Activated CD8-positive, alpha-beta T cell treated with anti-CD3 and anti-CD28 coated beads for 36 hours (primary cell): ENCODE measurements around the gene GJA5. TPM values are rescaled to one million over a fixed set of nuclear protein-coding genes. Genes with fewer than 3 reads are reported as not detected.

ENCODE experiments used
- ATAC-seq: fragments of 200-7000 bp; cut with Tn5 transposase; one replicate; pipeline ENCODE4 v1.10.0; 2021; ENCODE audit warnings: mild to moderate bottlenecking, moderate library complexity
- CTCF ChIA-PET: fragments of 350-600 bp; sonication (Branson Sonifier 250); formaldehyde crosslinking; loops from one replicate; lab custom pipeline; 2021; ENCODE audit warnings: antibody characterized with exemption; lab: Charles Lee
- POLR2A ChIA-PET: fragments of 350-600 bp; sonication (Branson Sonifier 250); formaldehyde crosslinking; loops from one replicate; lab custom pipeline; 2021; ENCODE audit warnings: antibody characterized with exemption; lab: Charles Lee
- DNase-seq: peaks from one replicate; pipeline ENCODE4 v3.0.0-alpha.2; 2020
- H3K27ac Mint-ChIP-seq: one replicate; pipeline ENCODE4 v1.8.0; 2021; ENCODE audit warnings: mild to moderate bottlenecking, mixed read lengths
- H3K27me3 Mint-ChIP-seq: one replicate; pipeline ENCODE4 v1.8.0; 2021; ENCODE audit warnings: mixed read lengths
- H3K36me3 Mint-ChIP-seq: one replicate; pipeline ENCODE4 v1.8.0; 2021; ENCODE audit warnings: low read depth, mixed read lengths
- H3K4me1 Mint-ChIP-seq: one replicate; pipeline ENCODE4 v1.8.0; 2021; ENCODE audit warnings: low read depth, mixed read lengths
- H3K4me3 Mint-ChIP-seq: one replicate; pipeline ENCODE4 v1.8.0; 2021; ENCODE audit warnings: mild to moderate bottlenecking, moderate library complexity, mixed read lengths
- H3K9me3 Mint-ChIP-seq: one replicate; pipeline ENCODE4 v1.8.0; 2021; ENCODE audit warnings: mixed read lengths
- intact Hi-C: fragments of 100-400 bp; cut with micrococcal nuclease; formaldehyde crosslinking; loops from one replicate; pipeline ENCODE4 v1.10.0; 2022
- total RNA-seq, 2 experiments: library from RNA; stranded (reverse); gene quantifications; one replicate each; pipeline ENCODE4 v1.2.3, GENCODE V29; 2021
- TF ChIP-seq, protein P1 (sequence below): fragments of 200-600 bp; IDR thresholded peaks from one replicate; pipeline ENCODE4 v1.8.0; 2022; ENCODE audit warnings: antibody characterized with exemption, mild to moderate bottlenecking

Gene GJA5
- total RNA-seq, 2 experiments from 2014 or later, result not detected

DNA sequence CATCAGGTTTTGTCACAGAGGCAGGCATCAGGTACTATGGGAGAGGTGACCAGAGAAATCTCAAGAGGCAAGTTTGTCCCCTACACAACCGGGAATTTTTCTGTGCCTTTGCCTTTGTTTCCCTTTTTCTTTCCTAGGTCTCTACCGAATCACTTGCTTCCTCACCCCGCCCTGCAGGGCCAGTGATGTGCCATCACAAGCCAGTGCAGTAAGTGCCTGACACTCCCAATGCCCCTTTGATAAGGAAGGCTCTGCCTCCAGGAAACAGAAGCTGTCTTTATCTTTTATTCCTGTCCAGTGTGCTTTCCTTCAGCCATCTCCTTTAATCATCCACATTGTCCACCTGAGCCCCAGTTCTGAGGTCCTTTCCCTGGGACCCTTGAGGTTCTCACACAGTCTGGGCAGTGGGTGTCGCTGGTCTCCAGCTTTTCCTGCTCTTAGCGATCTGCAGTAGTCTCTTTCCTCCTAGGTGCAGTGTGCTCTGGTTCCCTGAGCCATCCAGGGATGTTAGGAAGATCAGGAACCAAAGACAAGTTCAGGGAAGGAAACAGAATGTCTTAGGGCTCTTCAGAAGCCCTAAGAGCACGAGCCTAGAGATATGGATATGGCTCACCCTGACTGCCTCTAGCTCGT, 36.6 kb downstream of the GJA5 start:
- Mint-ChIP-seq H3K27me3 (peaks cover 18% of the 10 kb centered on the region), H3K9me3 (no peaks in the 10 kb centered on the region), H3K4me3 (no peak overlapping the region), H3K36me3 (no peaks in the 10 kb centered on the region), H3K27ac (no peak overlapping the region), H3K4me1 (no peaks in the 10 kb centered on the region)
- TF ChIP-seq, protein P1, sequence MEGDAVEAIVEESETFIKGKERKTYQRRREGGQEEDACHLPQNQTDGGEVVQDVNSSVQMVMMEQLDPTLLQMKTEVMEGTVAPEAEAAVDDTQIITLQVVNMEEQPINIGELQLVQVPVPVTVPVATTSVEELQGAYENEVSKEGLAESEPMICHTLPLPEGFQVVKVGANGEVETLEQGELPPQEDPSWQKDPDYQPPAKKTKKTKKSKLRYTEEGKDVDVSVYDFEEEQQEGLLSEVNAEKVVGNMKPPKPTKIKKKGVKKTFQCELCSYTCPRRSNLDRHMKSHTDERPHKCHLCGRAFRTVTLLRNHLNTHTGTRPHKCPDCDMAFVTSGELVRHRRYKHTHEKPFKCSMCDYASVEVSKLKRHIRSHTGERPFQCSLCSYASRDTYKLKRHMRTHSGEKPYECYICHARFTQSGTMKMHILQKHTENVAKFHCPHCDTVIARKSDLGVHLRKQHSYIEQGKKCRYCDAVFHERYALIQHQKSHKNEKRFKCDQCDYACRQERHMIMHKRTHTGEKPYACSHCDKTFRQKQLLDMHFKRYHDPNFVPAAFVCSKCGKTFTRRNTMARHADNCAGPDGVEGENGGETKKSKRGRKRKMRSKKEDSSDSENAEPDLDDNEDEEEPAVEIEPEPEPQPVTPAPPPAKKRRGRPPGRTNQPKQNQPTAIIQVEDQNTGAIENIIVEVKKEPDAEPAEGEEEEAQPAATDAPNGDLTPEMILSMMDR, result no peak
- ATAC-seq, result peak; percentile 65
- CTCF ChIA-PET, result interaction anchor here (0.9 to 1.9 kb wide), 4 partner anchors 22 to 169 kb away, joined by 3 to 18 read pairs (median 5); no protein-coding TSS in a partner anchor
- intact Hi-C loops, result loop anchor here (5.0 kb wide), 1 partner anchor 168 kb away; no protein-coding TSS in a partner anchor
- POLR2A ChIA-PET, result no interaction called here
- peak; percentile 27 for DNase-seq

DNA sequence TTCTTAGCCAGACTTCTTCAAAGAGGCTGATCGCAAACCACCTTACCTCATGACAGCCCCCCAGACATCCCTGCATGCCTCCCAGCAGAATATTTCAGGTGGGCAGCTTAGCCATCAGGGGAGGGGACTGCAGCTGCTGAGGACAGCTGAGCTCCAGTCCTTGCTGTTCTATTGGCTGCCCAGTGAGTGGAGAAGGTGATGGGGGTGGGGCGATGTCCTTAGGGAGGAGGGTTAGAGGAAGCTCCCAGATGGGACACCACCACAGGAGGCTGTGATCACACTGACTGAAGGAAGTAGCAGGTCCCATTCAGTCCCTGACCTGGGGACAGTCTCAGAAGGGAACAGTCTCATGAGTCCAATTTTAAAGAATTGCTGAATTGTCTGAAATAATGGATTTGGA, 38.3 kb downstream of the GJA5 start:
- ChIA-PET POLR2A (interaction anchor here (0.9 to 1.1 kb wide), 2 partner anchors 10 to 225 kb away, joined by 3 read pairs; no protein-coding TSS in a partner anchor), CTCF (interaction anchor here (1.0 kb wide), 1 partner anchor 171 kb away, joined by 3 read pairs; no protein-coding TSS in a partner anchor)
- DNase-seq (no peak), ATAC-seq (no peak)
- Mint-ChIP-seq H3K4me1 (no peaks in the 10 kb centered on the region), H3K4me3 (no peak overlapping the region), H3K27me3 (peaks cover 17% of the 10 kb centered on the region), H3K27ac (no peak overlapping the region), H3K36me3 (no peaks in the 10 kb centered on the region), H3K9me3 (no peaks in the 10 kb centered on the region)
- TF ChIP-seq, protein P1, result no peak
- intact Hi-C loops, result loop anchor here (5.0 kb wide), 1 partner anchor 170 kb away; no protein-coding TSS in a partner anchor

DNA sequence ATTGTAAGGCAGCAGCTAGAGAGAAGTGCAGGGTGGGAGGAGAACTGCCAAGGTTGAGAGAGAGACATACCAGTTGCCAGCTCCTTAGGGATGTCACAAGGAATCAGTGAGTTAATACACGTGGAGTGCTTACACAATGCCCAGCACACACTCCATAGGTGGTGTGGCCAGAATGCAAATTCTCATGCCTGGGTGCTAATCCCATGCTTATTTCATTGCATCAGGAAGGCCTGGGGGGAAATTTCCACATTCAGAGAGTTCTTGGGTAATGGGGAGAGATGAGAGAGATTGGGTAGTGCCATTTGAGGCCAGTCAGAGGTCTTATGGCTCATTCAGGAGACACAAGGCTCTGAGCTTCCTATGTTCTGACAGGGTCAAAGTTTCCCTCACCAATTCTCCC, 38.7 kb downstream of the GJA5 start:
- Mint-ChIP-seq H3K27ac (no peak overlapping the region), H3K4me3 (no peak overlapping the region), H3K4me1 (no peaks in the 10 kb centered on the region), H3K27me3 (peaks cover 20% of the 10 kb centered on the region), H3K9me3 (no peaks in the 10 kb centered on the region), H3K36me3 (no peaks in the 10 kb centered on the region)
- DNase-seq (no peak), ATAC-seq (no peak)
- POLR2A ChIA-PET, result interaction anchor here (0.9 to 1.1 kb wide), 2 partner anchors 11 to 225 kb away, joined by 3 read pairs; no protein-coding TSS in a partner anchor
- TF ChIP-seq, protein P1, result no peak
- intact Hi-C loops, result loop anchor here (5.0 kb wide), 1 partner anchor 171 kb away; no protein-coding TSS in a partner anchor
- CTCF ChIA-PET, result interaction anchor here (1.0 kb wide), 1 partner anchor 171 kb away, joined by 3 read pairs; no protein-coding TSS in a partner anchor

DNA sequence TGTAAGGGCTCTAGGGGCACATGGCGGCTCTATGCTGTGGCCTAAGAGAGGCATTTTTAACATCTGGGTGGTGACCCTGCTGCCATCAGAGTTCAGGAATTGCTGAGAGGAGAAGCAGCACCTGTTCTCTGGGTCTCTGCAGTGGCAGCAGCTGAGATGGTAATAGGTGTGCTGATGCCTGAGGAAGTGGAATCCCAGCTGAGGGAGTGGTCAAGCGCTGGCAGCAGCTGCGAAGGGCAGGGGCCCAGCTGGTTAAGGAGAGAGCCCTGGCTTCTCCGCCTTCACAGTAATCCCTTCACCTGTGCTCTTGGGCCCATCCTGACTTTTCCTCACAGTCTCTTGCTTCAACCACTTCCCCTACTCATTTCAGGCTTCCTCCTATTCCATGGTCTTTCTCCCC, 39.8 kb downstream of the GJA5 start:
- H3K27ac Mint-ChIP-seq, result no peak overlapping the region
- DNase-seq, result no peak
- no peak overlapping the region for H3K4me3 Mint-ChIP-seq
- H3K27me3 Mint-ChIP-seq, result peaks cover 22% of the 10 kb centered on the region
- TF ChIP-seq, protein P1, result no peak
- H3K36me3 Mint-ChIP-seq, result no peaks in the 10 kb centered on the region
- no peaks in the 10 kb centered on the region for H3K9me3 Mint-ChIP-seq
- intact Hi-C loops, result loop anchor here (5.0 kb wide), 1 partner anchor 172 kb away; no protein-coding TSS in a partner anchor
- H3K4me1 Mint-ChIP-seq, result no peaks in the 10 kb centered on the region
- POLR2A ChIA-PET, result no interaction called here
- CTCF ChIA-PET, result no interaction called here
- ATAC-seq, result no peak

DNA sequence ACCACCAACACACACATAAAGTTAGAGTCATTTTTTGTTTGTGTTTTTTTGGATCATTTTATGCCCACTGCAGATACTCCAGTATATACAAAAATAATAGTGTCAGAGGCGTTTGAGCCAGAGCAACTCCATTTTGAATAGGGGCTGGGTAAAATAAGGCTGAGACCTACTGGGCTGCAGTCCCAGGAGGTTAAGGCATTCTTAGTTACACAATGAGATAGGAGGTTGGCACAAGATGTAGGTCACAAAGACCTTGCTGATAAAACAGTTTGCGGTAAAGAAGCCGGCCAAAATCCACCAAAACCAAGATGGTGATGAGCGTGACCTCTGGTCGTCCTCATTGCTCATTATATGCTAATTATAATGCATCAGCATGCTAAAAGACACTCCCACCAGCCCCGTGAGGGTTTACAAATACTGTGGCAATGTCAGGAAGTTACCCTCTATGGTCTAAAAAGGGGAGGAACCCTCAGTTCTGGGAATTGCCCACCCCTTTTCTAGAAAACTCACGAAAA, 40.6 kb downstream of the GJA5 start:
- H3K9me3 Mint-ChIP-seq, result no peaks in the 10 kb centered on the region
- no peaks in the 10 kb centered on the region for H3K36me3 Mint-ChIP-seq
- peaks cover 24% of the 10 kb centered on the region for H3K27me3 Mint-ChIP-seq
- H3K4me3 Mint-ChIP-seq, result no peak overlapping the region
- ChIA-PET POLR2A (no interaction called here), CTCF (interaction anchor here (1.6 kb wide), 1 partner anchor 173 kb away, joined by 5 read pairs; no protein-coding TSS in a partner anchor)
- no peak overlapping the region for H3K27ac Mint-ChIP-seq
- H3K4me1 Mint-ChIP-seq, result no peaks in the 10 kb centered on the region
- DNase-seq (peak; percentile 5), ATAC-seq (no peak)
- intact Hi-C loops, result loop anchor here (5.0 kb wide), 1 partner anchor 173 kb away; no protein-coding TSS in a partner anchor
- TF ChIP-seq, protein P1, result no peak
